DMS153 treated with DMSO at 0.1 percent for 48 hours (cell line): ENCODE results near the gene ZNF213.

ENCODE experiments used
- DNase-seq: peaks from one replicate; lab custom pipeline; 2025; ENCODE audit not compliant: unreplicated experiment; lab: John Stamatoyannopoulos, UW

ZNF213 gene

GRCh38 chr16:3134338-3135125, at the start of gene ZNF213:
Gene ZNF213 (plus strand): TSS chr16:3135029. CDS start chr16:3137281, 2,252 bp downstream.
- peak; percentile 95 for DNase-seq

- no peak for DNase-seq
Measured at GRCh38 chr16:3085868-3086595, 48.8 kb upstream of the ZNF213 start.

DNA sequence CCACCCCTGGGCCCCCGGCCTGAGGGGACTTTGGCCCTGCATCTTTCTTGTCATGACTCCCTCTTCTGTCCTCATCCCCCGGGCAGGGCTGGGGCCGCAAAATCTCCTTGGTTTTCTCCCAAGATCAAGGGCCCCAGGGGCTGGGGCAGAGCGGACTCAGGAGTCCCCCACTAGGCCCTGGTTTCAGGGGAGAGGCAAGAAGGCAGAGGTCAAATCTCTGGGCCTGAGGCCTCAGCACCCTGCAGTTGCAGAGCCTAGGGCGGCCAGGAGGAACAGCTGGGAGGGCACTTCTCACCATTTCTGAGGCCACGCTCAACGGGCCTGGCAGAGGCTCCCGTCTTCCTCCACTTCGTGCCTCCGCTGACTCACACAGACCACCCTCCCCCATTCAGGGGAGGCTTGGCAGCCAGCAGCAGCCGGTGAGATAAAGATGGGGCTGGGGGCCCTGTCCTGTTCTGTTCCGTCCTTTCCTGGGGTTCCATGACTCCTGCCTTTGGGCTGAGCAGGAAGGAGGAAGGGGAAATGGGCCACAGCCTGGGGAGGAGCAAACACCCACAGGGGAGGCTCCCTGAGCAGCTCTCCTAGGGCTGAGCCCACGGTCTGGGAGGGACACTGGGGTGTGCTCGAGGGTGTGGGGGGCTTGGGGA, 48.1 kb upstream of the ZNF213 start:
- no peak for DNase-seq

DNA sequence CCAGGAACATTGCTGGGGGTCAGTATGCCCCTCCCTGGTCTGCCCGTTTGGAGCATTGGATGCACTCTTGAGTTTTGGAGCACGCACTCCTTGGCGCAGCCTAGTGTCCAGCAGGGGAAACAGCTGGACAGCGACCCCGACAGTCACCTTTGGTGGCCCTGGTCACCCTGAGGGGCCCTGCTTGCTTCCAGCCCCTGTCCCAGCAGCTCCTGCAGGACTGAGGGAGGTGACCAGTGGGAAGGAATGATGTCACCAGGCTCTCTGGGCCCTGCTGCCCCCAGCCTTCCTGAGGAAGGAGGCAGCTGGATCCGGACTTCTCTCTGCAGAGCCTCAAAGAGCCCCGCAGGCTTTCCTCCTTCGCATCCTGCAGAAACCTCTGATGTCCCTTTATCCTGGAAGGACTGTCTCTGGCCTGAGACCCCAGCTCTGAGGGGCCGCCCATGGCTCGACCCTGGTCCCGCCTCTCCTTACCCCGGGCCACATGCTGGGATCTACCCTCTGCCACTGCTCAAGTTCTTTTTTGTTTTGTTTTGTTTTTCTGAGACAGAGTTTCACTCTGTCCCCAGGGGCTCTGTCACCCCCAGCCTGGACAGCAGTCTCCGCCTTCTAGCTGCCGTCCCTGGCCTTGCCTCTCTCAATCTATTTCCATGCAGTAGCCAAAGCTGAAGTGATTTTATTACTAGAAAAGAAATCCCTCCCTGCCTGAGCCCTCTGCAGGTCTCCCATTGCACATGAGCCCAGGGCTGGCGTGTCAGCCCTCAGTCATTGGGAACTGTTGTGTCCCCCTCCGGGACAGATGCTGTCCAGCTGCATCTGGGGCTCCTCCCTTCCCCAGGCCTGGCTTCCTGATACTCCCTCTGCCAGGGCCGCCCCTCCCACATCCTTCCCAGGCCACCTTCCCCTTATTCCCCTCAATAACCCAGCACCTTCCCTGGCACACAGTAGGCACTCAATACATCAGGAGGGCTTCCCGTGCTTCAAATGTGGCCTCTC, 47.3 kb upstream of the ZNF213 start:
- no peak for DNase-seq

GRCh38 chr16:3088450-3088849, 46.4 kb upstream of the ZNF213 start:
- DNase-seq, result no peak

DNA sequence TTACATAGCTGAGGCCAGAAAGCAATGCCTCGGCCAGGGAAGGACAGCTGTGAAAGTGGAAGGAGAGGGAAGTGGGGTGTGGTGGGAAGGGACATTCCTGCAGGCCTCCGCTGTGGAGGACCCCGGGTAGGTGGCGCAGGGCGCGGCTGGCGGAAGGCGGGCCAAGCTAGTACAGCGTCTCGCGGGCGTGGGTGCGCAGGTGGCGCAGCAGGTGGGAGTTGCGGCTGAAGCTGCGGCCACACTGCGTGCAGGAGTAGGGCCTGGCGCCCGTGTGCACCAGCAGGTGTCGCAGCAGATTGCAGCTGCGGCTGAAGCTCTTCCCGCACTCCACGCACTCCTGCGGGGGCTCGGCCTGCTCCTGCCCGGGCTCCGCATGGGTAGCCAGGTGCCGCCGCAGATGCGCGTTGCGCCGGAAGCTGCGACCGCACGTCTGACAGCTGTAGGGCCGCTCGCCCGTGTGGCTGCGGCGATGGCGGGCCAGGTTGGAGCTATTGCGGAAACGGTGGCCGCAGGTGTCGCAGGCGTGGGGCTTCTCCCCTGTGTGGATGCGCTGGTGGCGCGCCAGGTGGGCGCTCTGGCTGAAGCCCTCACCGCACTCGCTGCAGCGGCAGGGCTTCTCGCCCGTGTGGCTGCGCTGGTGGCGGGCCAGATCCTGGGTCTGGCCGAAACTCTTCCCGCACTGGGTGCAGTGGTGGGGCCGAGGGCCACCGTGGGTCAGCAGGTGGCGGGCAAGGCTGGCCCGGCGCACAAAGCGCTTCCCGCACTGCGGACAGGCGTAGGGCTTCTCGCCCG, 45.7 kb upstream of the ZNF213 start:
- no peak for DNase-seq

DNA sequence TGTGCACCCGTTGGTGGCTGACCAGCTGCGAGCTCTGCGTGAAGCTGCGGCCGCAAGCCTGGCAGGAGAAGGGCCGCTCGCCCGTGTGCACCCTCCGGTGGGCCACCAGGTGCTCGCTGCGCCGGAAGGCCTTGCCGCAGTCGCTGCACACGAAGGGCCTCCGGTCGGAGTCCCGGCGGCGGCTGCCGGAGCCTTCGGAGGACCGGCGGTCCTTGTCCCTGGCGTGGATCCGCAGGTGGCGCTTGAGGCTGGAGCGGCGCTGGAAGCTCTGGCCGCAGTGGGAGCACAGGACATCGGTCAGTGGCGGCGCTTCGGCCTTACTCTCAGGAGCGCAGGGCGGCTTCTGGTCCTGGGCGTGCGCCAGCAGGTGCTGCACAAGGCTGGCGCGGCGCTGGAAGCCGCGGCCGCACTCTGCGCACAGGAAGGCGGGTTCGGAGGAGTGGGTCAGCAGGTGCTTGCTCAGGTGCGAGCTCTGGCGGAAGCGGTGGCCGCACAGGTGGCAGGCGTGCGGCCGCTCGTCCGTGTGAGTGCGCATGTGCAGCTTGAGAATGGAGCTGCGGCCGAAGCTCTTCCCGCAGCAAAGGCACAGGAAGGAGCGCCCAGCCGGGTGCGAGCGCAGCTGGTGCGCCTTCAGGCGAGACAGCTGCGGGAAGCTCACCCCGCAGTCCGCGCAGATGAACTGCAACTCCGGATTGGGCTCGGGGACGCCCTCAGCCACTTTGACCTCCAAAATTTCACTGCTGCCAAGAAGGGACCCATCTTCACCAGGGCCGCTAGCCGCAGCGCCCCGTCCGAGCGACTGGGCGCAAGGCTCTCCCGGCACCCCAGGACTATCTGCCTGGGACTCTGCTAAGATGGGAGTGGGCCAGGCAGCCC, 44.9 kb upstream of the ZNF213 start:
- DNase-seq, result no peak

GRCh38 chr16:3091551-3091950, 43.3 kb upstream of the ZNF213 start:
- no peak for DNase-seq

- DNase-seq, result no peak
Measured at GRCh38 chr16:3092501-3092941, 42.3 kb upstream of the ZNF213 start.

GRCh38 chr16:3094289-3095027, 40.4 kb upstream of the ZNF213 start:
- no peak for DNase-seq

DNA sequence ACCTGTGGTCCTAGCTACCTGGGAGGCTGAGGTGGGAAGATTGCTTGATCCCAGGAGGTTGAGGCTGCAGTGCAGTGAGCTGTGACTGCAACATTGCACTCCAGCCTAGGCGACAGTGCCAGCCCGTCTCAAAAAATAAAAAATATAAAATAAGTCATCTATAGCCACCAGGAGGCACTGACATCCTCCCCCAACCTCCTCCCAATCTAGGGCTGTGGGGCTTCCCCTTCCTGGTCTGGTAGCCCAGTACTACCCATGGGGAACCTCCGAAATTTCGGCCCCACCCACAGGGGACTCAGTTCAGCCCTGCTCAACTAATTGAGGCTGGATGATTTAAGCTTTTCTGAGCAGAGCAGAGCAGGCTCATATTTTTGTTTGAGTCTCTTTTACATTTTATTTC, 39.0 kb upstream of the ZNF213 start:
- no peak for DNase-seq

GRCh38 chr16:3096362-3096761, 38.5 kb upstream of the ZNF213 start:
- no peak for DNase-seq

DNA sequence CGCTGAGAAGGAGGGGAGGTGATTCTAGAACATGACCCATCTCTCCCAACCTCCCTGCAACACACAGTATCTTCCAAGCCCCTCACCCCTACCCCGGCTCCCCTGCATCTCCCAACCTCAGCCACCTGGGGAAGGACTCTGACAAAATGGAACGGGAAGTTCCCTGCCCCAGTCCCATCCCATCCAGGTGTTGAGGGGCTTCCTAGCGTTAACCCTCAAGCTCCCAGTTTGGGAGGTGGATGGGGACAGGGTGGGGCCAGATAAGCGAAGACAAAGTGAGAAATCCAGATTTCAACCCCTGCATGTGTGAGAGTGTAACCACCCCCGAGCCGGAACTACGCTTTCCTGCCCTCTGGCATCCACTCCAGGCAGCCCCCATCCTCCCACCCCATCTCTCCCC, 37.6 kb upstream of the ZNF213 start:
- DNase-seq, result no peak

GRCh38 chr16:3098459-3099394, 36.1 kb upstream of the ZNF213 start, which contains the start of gene ZSCAN10:
Gene ZSCAN10 (minus strand): TSS chr16:3099294. CDS start chr16:3092937, 6,357 bp downstream.
- DNase-seq, result no peak

GRCh38 chr16:3099395-3099731, 35.5 kb upstream of the ZNF213 start:
- no peak for DNase-seq

DNA sequence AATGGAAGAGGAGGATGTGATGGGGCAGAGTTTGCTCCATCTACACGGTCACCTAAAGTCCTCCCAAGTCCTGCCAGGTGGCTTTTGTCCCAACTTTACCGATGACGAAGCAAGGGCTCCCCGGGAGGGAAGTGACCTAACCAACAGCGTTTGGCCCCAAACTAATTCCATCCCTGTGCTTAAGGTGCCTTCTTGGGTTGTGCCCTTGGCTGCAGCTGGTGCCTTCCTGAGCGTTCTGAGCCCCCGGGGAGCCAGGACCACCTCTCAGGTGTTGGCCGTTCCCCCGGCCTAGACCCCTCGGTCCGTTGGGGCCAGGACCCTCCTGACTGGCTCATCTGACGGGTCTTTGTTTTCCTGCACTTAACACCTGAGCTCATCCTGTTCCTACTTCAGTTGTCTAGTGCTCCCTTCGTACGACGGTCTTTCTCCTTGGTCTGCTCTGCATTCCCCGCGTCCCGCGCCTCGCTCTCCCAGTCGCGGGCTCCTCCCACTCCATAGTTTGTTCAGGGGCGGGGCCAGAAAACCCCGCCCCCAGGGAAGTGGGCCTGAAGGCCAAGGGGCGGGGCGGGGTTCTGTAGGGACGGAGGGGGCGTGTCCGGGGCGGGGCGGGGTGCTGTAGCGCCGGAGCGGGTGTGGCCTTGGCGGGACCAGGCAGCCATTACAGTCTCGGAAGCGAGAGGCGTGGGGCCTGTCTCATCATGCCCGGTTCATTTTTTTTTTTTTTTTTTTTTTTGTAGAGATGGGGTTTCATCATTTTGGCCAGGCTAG, 34.9 kb upstream of the ZNF213 start:
- peak; percentile 83 for DNase-seq
